Mesendoderm (in vitro differentiated cells): ENCODE data around the gene HDAC8.

Source experiments
- DNase-seq: peaks from one replicate; pipeline ENCODE4 v3.0.0; 2013
- H2AK5ac ChIP-seq: 2 replicates; pipeline ENCODE4 v1.6.1; 2013; ENCODE audit warnings: low read length, inconsistent platforms
- H2BK120ac ChIP-seq: 2 replicates; pipeline ENCODE4 v1.6.1; 2013; ENCODE audit warnings: low read depth, mild to moderate bottlenecking, low read length, moderate library complexity, mixed read lengths
- H2BK15ac ChIP-seq: replicated peaks from 2 replicates; pipeline ENCODE4 v1.6.1; 2013; ENCODE audit warnings: low read depth, mild to moderate bottlenecking, moderate library complexity
- H2BK5ac ChIP-seq: 2 replicates; pipeline ENCODE4 v1.6.1; 2013; ENCODE audit warnings: low read length, inconsistent platforms
- H3K18ac ChIP-seq: 2 replicates; pipeline ENCODE4 v1.6.1; 2013; ENCODE audit warnings: mild to moderate bottlenecking, low read length, mixed read lengths
- H3K23ac ChIP-seq: one replicate; pipeline ENCODE4 v1.6.1; 2013; ENCODE audit warnings: low read length
- H3K27ac ChIP-seq: 2 replicates; pipeline ENCODE4 v1.5.1; 2013; ENCODE audit warnings: low read depth, mild to moderate bottlenecking, inconsistent platforms, low read length, moderate library complexity
- H3K27me3 ChIP-seq: 2 replicates; pipeline ENCODE4 v1.6.1; 2013; ENCODE audit warnings: low read length, control low read depth, mild to moderate bottlenecking, inconsistent platforms; ENCODE audit not compliant: insufficient read depth, poor library complexity
- H3K36me3 ChIP-seq: 2 replicates; pipeline ENCODE4 v1.6.1; 2013; ENCODE audit warnings: low read length, inconsistent platforms; ENCODE audit not compliant: control insufficient read depth, insufficient read depth
- H3K4ac ChIP-seq: one replicate; pipeline ENCODE4 v1.6.1; 2013; ENCODE audit warnings: low read depth, mild to moderate bottlenecking, low read length, moderate library complexity
- H3K4me1 ChIP-seq: 2 replicates; pipeline ENCODE4 v1.6.1; 2013; ENCODE audit warnings: low read depth, low read length, inconsistent platforms; ENCODE audit not compliant: control insufficient read depth
- H3K4me2 ChIP-seq: 2 replicates; pipeline ENCODE4 v1.6.1; 2013; ENCODE audit warnings: low read length
- H3K4me3 ChIP-seq: 2 replicates; pipeline ENCODE4 v1.5.1; 2013; ENCODE audit warnings: mild to moderate bottlenecking, low read length
- H3K56ac ChIP-seq: one replicate; pipeline ENCODE4 v1.6.1; 2013; ENCODE audit warnings: low read length
- H3K79me1 ChIP-seq: 2 replicates; pipeline ENCODE4 v1.6.1; 2013; ENCODE audit warnings: low read length, inconsistent platforms
- H3K79me2 ChIP-seq: 2 replicates; pipeline ENCODE4 v1.6.1; 2013; ENCODE audit warnings: mild to moderate bottlenecking, low read length; ENCODE audit not compliant: control insufficient read depth, insufficient read depth
- H3K9ac ChIP-seq: 2 replicates; pipeline ENCODE4 v1.6.1; 2013; ENCODE audit warnings: low read length, inconsistent platforms
- H4K5ac ChIP-seq: one replicate; pipeline ENCODE4 v1.6.1; 2013; ENCODE audit warnings: low read length
- H4K8ac ChIP-seq: one replicate; pipeline ENCODE4 v1.6.1; 2013; ENCODE audit warnings: low read depth, mild to moderate bottlenecking, control low read depth, low read length, moderate library complexity
- WGBS: extraction: QIAGEN DNeasy Blood & Tissue Kit; methylation state at CpG from one replicate; pipeline ENCODE4 v1.1.7; 2013; ENCODE audit warnings: low lambda C conversion rate, missing lambda C conversion rate; ENCODE audit not compliant: insufficient coverage; ENCODE audit errors: extremely low coverage; 5-methylcytosine and 5-hydroxymethylcytosine counted together

HDAC8 gene

GRCh38 chrX:72376124-72376523 lies 196.5 kb downstream of the HDAC8 start:
- Histone ChIP-seq H3K36me3 (no peaks in the 10 kb centered on the region), H3K4me3 (no peak overlapping the region), H4K8ac (no peak overlapping the region), H3K56ac (no peak overlapping the region), H4K5ac (no peak overlapping the region), H2BK15ac (no peak overlapping the region), H2BK120ac (no peak overlapping the region), H3K4me2 (no peak overlapping the region), H3K23ac (no peak overlapping the region), H3K79me2 (no peaks in the 10 kb centered on the region), H2AK5ac (no peak overlapping the region), H2BK5ac (no peak overlapping the region), H3K79me1 (no peaks in the 10 kb centered on the region), H3K4ac (no peak overlapping the region), H3K27ac (no peak overlapping the region), H3K9ac (no peak overlapping the region), H3K18ac (no peak overlapping the region), H3K27me3 (no peaks in the 10 kb centered on the region), H3K4me1 (no peaks in the 10 kb centered on the region)
- WGBS, result no CpG with 5 or more reads among the region's 9 CpGs
- no peak for DNase-seq

DNA sequence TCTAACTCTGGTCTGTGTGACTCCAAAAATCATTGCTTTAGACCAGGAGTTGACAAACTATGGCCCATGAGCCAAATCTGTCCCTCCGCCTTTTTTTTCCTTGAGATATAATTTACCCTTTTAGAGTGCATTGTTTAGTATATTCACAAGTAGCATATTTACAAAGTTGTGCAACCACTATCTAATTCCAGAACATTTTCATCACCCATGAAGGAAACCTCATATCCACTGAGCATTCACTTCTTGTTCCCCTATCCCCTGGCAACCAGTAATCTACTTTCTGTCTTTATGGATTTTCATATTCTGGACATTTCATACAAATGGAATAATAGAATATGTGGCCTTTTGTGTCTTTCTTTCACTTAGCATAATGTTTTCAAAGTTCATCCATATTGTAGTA lies 199.5 kb downstream of the HDAC8 start:
- H2BK15ac ChIP-seq, result no peak overlapping the region
- DNase-seq, result no peak
- H3K56ac ChIP-seq, result no peak overlapping the region
- no peak overlapping the region for H4K8ac ChIP-seq
- no peaks in the 10 kb centered on the region for H3K79me1 ChIP-seq
- H2BK5ac ChIP-seq, result no peak overlapping the region
- no peak overlapping the region for H3K4me2 ChIP-seq
- H3K4me1 ChIP-seq, result no peaks in the 10 kb centered on the region
- H3K23ac ChIP-seq, result no peak overlapping the region
- no peak overlapping the region for H4K5ac ChIP-seq
- H3K18ac ChIP-seq, result no peak overlapping the region
- H3K27me3 ChIP-seq, result no peaks in the 10 kb centered on the region
- H3K4ac ChIP-seq, result no peak overlapping the region
- no CpG with 5 or more reads among the region's 1 CpG for WGBS
- H2AK5ac ChIP-seq, result no peak overlapping the region
- no peak overlapping the region for H3K4me3 ChIP-seq
- H3K36me3 ChIP-seq, result no peaks in the 10 kb centered on the region
- no peak overlapping the region for H2BK120ac ChIP-seq
- H3K79me2 ChIP-seq, result no peaks in the 10 kb centered on the region
- H3K9ac ChIP-seq, result no peak overlapping the region
- H3K27ac ChIP-seq, result no peak overlapping the region

DNA sequence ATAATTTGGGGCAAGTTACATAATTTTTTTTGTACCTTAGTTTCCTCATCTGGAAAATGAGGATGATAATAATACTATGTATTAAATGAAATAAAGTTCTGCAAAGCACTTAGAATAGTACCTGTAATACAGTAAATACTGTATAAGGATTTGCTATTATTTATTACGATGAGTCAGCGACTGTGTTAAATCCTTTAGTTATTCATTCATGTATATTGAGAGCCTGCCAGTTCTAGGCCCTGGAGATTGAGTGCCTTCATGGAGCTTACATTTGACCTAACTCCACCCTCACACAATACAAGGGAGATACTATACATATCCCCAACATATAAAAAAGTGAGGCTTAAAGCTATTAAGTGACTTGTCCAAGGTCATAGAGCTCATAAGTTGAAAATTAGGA lies 199.9 kb downstream of the HDAC8 start:
- H3K27ac ChIP-seq, result no peak overlapping the region
- no peaks in the 10 kb centered on the region for H3K79me1 ChIP-seq
- WGBS, result no CpG with 5 or more reads among the region's 2 CpGs
- no peak overlapping the region for H2BK5ac ChIP-seq
- no peak overlapping the region for H4K5ac ChIP-seq
- no peak overlapping the region for H2BK15ac ChIP-seq
- no peak overlapping the region for H3K9ac ChIP-seq
- H3K36me3 ChIP-seq, result no peaks in the 10 kb centered on the region
- no peaks in the 10 kb centered on the region for H3K79me2 ChIP-seq
- H3K23ac ChIP-seq, result no peak overlapping the region
- no peak overlapping the region for H3K18ac ChIP-seq
- H3K4me1 ChIP-seq, result no peaks in the 10 kb centered on the region
- no peaks in the 10 kb centered on the region for H3K27me3 ChIP-seq
- no peak for DNase-seq
- no peak overlapping the region for H2AK5ac ChIP-seq
- H3K56ac ChIP-seq, result no peak overlapping the region
- H3K4me3 ChIP-seq, result no peak overlapping the region
- no peak overlapping the region for H3K4me2 ChIP-seq
- no peak overlapping the region for H4K8ac ChIP-seq
- no peak overlapping the region for H3K4ac ChIP-seq
- H2BK120ac ChIP-seq, result no peak overlapping the region

- Histone ChIP-seq H3K27me3 (no peaks in the 10 kb centered on the region), H2BK120ac (no peak overlapping the region), H2AK5ac (no peak overlapping the region), H3K36me3 (no peaks in the 10 kb centered on the region), H2BK15ac (no peak overlapping the region), H3K79me2 (no peaks in the 10 kb centered on the region), H4K8ac (no peak overlapping the region), H3K4me3 (no peak overlapping the region), H3K18ac (no peak overlapping the region), H3K4me1 (no peaks in the 10 kb centered on the region), H3K4ac (no peak overlapping the region), H3K27ac (no peak overlapping the region), H3K4me2 (no peak overlapping the region), H3K23ac (no peak overlapping the region), H4K5ac (no peak overlapping the region), H3K79me1 (no peaks in the 10 kb centered on the region), H2BK5ac (no peak overlapping the region), H3K9ac (no peak overlapping the region), H3K56ac (no peak overlapping the region)
- no CpG with 5 or more reads among the region's 3 CpGs for WGBS
- no peak for DNase-seq
Observed at GRCh38 chrX:72371405-72371804, 201.2 kb downstream of the HDAC8 start.

DNA sequence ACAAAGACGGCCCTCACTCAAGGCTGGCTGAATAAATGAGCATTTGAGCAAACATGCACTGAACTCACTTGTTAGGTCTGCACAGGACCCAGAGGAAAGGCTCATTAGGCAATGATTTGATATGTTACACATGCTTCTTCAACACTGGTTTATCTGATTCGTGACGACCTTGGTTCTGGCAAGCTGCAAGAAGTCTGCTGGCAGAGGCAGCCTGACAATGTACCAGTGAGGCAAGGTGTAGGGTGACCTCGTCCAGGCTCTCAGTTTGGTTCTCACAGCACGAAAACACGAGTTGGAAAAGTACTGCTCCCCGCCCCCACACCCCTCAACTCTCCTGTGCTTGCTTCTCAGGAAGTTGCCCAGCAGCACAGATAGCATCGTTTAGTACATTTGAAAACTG lies 203.8 kb downstream of the HDAC8 start:
- no peak overlapping the region for H4K5ac ChIP-seq
- no peak overlapping the region for H3K27ac ChIP-seq
- H3K36me3 ChIP-seq, result no peaks in the 10 kb centered on the region
- H3K56ac ChIP-seq, result no peak overlapping the region
- H3K18ac ChIP-seq, result no peak overlapping the region
- WGBS, result no CpG with 5 or more reads among the region's 8 CpGs
- no peak overlapping the region for H2BK5ac ChIP-seq
- H2AK5ac ChIP-seq, result no peak overlapping the region
- H3K23ac ChIP-seq, result no peak overlapping the region
- H3K4me2 ChIP-seq, result no peak overlapping the region
- H3K4me1 ChIP-seq, result no peaks in the 10 kb centered on the region
- no peaks in the 10 kb centered on the region for H3K79me2 ChIP-seq
- H3K4ac ChIP-seq, result no peak overlapping the region
- no peak overlapping the region for H3K4me3 ChIP-seq
- DNase-seq, result no peak
- no peak overlapping the region for H4K8ac ChIP-seq
- H3K27me3 ChIP-seq, result no peaks in the 10 kb centered on the region
- H3K79me1 ChIP-seq, result no peaks in the 10 kb centered on the region
- no peak overlapping the region for H2BK15ac ChIP-seq
- H2BK120ac ChIP-seq, result no peak overlapping the region
- H3K9ac ChIP-seq, result no peak overlapping the region

DNA sequence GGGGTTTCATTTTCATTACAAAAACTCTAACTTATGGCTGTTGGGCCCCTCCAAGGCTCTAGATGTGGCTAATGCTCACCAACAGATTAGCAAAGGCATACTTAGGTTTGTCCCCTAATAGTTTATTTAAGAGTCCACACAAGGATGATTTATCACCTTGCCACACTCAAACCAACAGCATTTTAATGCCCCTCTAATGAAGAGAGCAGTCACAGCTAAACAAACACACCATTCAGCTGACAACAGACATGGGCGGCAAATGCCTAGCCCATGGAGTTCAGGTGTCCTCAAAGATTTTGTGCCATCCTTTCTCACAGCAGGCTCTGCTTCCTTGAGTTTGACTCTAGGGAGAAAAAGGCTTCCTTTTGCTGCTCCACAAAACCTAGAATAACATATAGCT lies 205.1 kb downstream of the HDAC8 start:
- Histone ChIP-seq H3K27me3 (no peaks in the 10 kb centered on the region), H3K4me1 (no peaks in the 10 kb centered on the region), H3K4ac (no peak overlapping the region), H2BK120ac (no peak overlapping the region), H4K8ac (no peak overlapping the region), H3K27ac (no peak overlapping the region), H4K5ac (no peak overlapping the region), H3K9ac (no peak overlapping the region), H3K56ac (no peak overlapping the region), H3K4me3 (no peak overlapping the region), H2BK5ac (no peak overlapping the region), H3K23ac (no peak overlapping the region), H3K79me1 (no peaks in the 10 kb centered on the region), H3K36me3 (no peaks in the 10 kb centered on the region), H3K79me2 (no peaks in the 10 kb centered on the region), H2AK5ac (no peak overlapping the region), H2BK15ac (no peak overlapping the region), H3K4me2 (no peak overlapping the region), H3K18ac (no peak overlapping the region)
- DNase-seq, result no peak
- WGBS, result no CpG with 5 or more reads among the region's 1 CpG
